ENCODE results near the gene MOGAT2.

The MOGAT2 gene

GRCh38 chr11:75771646-75772410, 54.2 kb downstream of the MOGAT2 start:
- DNase-seq (ENCODE audit: low spot score in 2 of 2) (no peak), ATAC-seq (ENCODE audit: low read depth) (no peak)
- peaks cover 53% of the 10 kb centered on the region for H3K4me1 Mint-ChIP-seq
- H3K9me3 Mint-ChIP-seq, result no peaks in the 10 kb centered on the region
- no peak overlapping the region for H3K4me3 Mint-ChIP-seq
- H3K27ac Mint-ChIP-seq, result peak overlapping the region; percentile 99
- H3K27me3 Mint-ChIP-seq, result no peaks in the 10 kb centered on the region
- H3K36me3 Mint-ChIP-seq, result peaks cover 2% of the 10 kb centered on the region

DNA sequence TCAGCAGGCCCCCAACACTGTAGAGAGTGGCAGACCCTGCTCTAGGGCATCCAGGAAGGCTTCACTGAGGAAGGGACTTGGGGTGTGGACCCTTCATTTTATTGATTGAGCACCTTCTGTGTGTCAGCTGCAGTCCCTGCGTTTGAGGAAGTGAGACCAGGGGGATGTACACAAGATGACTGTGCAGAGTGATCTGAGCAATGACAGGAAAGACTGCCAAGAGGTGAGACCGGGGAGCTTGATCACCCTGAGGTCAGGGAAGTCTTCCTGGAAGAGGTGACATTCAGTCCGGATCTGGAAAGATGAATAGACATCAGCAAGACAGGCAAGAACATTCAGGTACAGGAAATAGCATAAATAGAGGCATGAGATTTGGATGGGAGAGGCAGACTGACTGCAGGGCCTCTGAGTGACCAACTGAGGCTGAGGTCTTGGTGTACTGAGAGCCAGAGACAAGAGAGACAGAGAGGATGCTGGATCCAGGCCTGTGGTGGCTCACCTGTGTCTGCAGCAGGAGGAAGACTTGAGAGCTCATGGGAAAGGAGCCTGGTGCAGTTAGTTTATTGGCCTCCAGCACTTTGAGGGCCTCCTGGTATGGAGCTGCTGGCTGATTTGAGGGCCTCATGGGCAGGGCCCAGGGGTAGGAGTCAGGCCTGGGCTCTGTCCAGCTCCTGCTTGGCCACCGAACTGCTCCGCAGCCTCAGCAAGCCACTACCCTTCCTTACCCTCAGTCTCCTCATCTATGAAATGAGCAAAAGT, 56.1 kb downstream of the MOGAT2 start:
- Mint-ChIP-seq H3K4me3 (peak overlapping the region; percentile 62), H3K9me3 (no peaks in the 10 kb centered on the region), H3K27ac (peak overlapping the region; percentile 87), H3K36me3 (peaks cover 2% of the 10 kb centered on the region), H3K27me3 (no peaks in the 10 kb centered on the region), H3K4me1 (peaks cover 56% of the 10 kb centered on the region)
- DNase-seq (ENCODE audit: low spot score in 2 of 2) (peak; percentile 62 to 64), ATAC-seq (ENCODE audit: low read depth) (peak; percentile 85)

GRCh38 chr11:75775056-75775455, 57.4 kb downstream of the MOGAT2 start:
- Mint-ChIP-seq H3K9me3 (no peaks in the 10 kb centered on the region), H3K4me3 (no peak overlapping the region), H3K27me3 (no peaks in the 10 kb centered on the region), H3K4me1 (peaks cover 51% of the 10 kb centered on the region), H3K36me3 (peaks cover 2% of the 10 kb centered on the region), H3K27ac (no peak overlapping the region)
- DNase-seq (ENCODE audit: low spot score in 2 of 2) (no peak), ATAC-seq (ENCODE audit: low read depth) (no peak)

DNA sequence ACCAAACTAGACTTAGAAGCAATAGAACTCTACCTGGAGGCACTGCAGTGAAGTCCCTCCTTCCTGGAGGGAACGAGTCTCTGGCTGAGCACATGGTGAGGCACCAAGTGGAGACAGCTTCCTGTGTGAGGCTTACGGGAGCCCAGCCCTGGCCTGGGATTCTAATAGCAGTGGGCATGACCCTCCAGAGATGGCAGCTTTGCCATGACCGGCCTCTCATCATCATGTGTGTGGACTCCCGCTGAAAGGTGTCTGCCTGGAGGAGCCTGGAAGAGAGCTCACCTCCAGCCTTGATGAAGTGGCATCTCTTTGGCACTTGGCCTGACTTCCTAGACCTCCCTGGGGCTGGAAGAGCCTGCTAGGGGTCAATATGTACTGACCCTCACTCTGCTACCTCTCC, 58.9 kb downstream of the MOGAT2 start:
- H3K9me3 Mint-ChIP-seq, result no peaks in the 10 kb centered on the region
- DNase-seq (ENCODE audit: low spot score in 2 of 2), result no peak
- H3K4me1 Mint-ChIP-seq, result peaks cover 45% of the 10 kb centered on the region
- no peak overlapping the region for H3K4me3 Mint-ChIP-seq
- H3K27ac Mint-ChIP-seq, result no peak overlapping the region
- peaks cover 2% of the 10 kb centered on the region for H3K36me3 Mint-ChIP-seq
- no peak for ATAC-seq (ENCODE audit: low read depth)
- no peaks in the 10 kb centered on the region for H3K27me3 Mint-ChIP-seq

- DNase-seq (ENCODE audit: low spot score in 2 of 2) (no peak), ATAC-seq (ENCODE audit: low read depth) (no peak)
- Mint-ChIP-seq H3K4me3 (no peak overlapping the region), H3K27me3 (no peaks in the 10 kb centered on the region), H3K9me3 (no peaks in the 10 kb centered on the region), H3K36me3 (peaks cover 3% of the 10 kb centered on the region), H3K4me1 (peaks cover 40% of the 10 kb centered on the region), H3K27ac (peak overlapping the region; percentile 32)
These were observed 59.9 kb downstream of the MOGAT2 start for GRCh38 chr11:75777461-75778110.

GRCh38 chr11:75778962-75779361, 61.3 kb downstream of the MOGAT2 start:
- peaks cover 28% of the 10 kb centered on the region for H3K4me1 Mint-ChIP-seq
- H3K4me3 Mint-ChIP-seq, result no peak overlapping the region
- H3K27me3 Mint-ChIP-seq, result no peaks in the 10 kb centered on the region
- ATAC-seq (ENCODE audit: low read depth) (no peak), DNase-seq (ENCODE audit: low spot score in 2 of 2) (no peak)
- no peak overlapping the region for H3K27ac Mint-ChIP-seq
- peaks cover 1% of the 10 kb centered on the region for H3K36me3 Mint-ChIP-seq
- H3K9me3 Mint-ChIP-seq, result no peaks in the 10 kb centered on the region

- Mint-ChIP-seq H3K4me1 (peaks cover 28% of the 10 kb centered on the region), H3K9me3 (no peaks in the 10 kb centered on the region), H3K27ac (no peak overlapping the region), H3K36me3 (peaks cover 4% of the 10 kb centered on the region), H3K27me3 (no peaks in the 10 kb centered on the region), H3K4me3 (no peak overlapping the region)
- ATAC-seq (ENCODE audit: low read depth) (peak; percentile 86), DNase-seq (ENCODE audit: low spot score in 2 of 2) (no peak)
These were observed 62.3 kb downstream of the MOGAT2 start for GRCh38 chr11:75779960-75780359.

- Mint-ChIP-seq H3K4me3 (no peak overlapping the region), H3K4me1 (peaks cover 28% of the 10 kb centered on the region), H3K36me3 (peaks cover 7% of the 10 kb centered on the region), H3K9me3 (no peaks in the 10 kb centered on the region), H3K27me3 (no peaks in the 10 kb centered on the region), H3K27ac (no peak overlapping the region)
- ATAC-seq (ENCODE audit: low read depth), result no peak
- DNase-seq (ENCODE audit: low spot score in 2 of 2), result no peak
These were observed 63.2 kb downstream of the MOGAT2 start for GRCh38 chr11:75780888-75781287.

DNA sequence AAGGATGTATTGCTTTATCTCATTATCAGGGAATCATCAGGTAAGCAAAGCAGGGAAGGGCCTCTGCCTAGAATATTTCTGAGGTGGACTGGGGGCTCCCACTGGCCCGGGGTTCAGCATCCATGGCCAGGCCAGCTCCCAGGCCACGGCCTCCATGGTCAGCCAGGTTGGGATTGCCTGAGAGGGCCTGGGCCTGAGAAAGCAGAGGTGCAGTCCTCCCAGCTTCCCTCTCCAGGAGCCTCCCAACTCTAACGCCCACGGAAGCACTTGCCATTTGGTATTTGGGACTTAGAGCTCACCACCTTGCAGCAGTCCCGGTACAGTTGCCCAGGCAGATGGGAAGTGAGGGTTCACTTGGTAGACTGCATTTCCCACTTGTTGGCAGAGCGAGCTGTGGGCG, 63.7 kb downstream of the MOGAT2 start:
- no peaks in the 10 kb centered on the region for H3K27me3 Mint-ChIP-seq
- no peak overlapping the region for H3K4me3 Mint-ChIP-seq
- no peak for ATAC-seq (ENCODE audit: low read depth)
- no peak overlapping the region for H3K27ac Mint-ChIP-seq
- peaks cover 26% of the 10 kb centered on the region for H3K4me1 Mint-ChIP-seq
- H3K36me3 Mint-ChIP-seq, result peaks cover 7% of the 10 kb centered on the region
- no peaks in the 10 kb centered on the region for H3K9me3 Mint-ChIP-seq
- no peak for DNase-seq (ENCODE audit: low spot score in 2 of 2)

DNA sequence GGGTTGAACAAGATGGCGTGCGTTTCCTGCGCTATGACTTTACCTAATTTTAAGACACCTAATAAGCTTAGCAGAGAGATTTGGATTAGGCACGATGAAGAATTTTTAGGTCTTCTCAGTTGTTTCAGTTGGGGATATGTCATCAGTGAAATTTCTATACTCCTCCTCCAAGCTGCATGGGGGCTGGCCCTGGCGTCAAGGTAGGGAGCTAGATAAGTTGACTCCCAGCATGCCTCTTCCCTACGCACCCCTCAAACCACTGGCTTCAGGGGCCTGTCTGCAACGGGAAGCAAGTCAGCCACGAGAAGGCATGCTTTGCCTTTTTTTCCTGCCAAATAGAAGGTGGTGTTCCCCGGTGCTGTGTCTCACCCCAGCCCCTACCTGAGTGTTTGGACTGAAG, 64.2 kb downstream of the MOGAT2 start:
- ATAC-seq (ENCODE audit: low read depth), result no peak

More for the DNA sequence above, 64.2 kb downstream of the MOGAT2 start:
- H3K4me3 Mint-ChIP-seq, result no peak overlapping the region
- H3K27ac Mint-ChIP-seq, result no peak overlapping the region
- no peaks in the 10 kb centered on the region for H3K9me3 Mint-ChIP-seq
- no peaks in the 10 kb centered on the region for H3K27me3 Mint-ChIP-seq
- H3K4me1 Mint-ChIP-seq, result peaks cover 24% of the 10 kb centered on the region
- peaks cover 7% of the 10 kb centered on the region for H3K36me3 Mint-ChIP-seq
- no peak for DNase-seq (ENCODE audit: low spot score in 2 of 2)

Data from memory B cell (primary cell).